GM12891 (cell line): ENCODE data around the gene ARHGEF28.

ENCODE experiments used
- POLR2A ChIP-seq: IDR thresholded peaks from 2 replicates; pipeline ENCODE4 v1.6.1; 2011; ENCODE audit warnings: low read depth, low read length, control low read depth
- POLR2AphosphoS5 ChIP-seq: IDR thresholded peaks from 2 replicates; pipeline ENCODE4 v1.6.1; 2011; ENCODE audit warnings: low read depth, low read length, control low read depth
- SPI1 ChIP-seq: IDR thresholded peaks from 2 replicates; pipeline ENCODE4 v1.6.1; 2011; ENCODE audit warnings: low read depth, low read length, control low read depth
- TAF1 ChIP-seq: IDR thresholded peaks from 2 replicates; pipeline ENCODE4 v1.6.1; 2011; ENCODE audit warnings: low read depth, low read length, control low read depth

DNA sequence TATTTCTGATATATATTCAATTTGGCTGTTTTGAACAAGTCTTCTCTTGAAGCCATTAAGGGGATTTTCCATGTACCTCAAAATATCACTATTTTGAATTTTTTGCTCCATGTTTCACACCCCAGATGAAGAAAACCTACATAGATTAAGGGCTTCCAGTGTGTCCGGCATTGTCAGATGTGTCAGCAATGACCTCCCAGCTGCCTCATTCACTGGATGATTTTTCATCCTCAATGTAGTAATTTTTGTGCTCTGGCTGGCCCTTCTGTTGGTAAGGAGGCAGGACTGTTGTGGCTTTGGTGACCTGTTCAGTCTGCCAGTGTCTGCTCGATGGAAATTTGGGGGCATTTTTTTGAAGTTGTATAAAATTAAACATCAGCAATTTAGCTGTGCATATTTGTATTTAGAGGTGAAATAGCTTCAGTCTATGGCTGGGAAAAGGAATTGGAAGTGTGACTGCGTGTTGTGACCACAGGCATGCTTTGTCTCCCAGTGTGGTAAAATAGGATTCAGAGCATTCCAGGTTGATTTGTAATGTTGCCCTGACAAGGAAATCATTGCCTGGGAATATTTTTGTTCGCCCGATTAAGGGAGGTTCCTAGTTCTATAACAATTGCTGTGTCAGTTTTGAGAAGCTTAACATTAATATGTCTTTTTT lies 312.4 kb downstream of the ARHGEF28 start:
- TF ChIP-seq TAF1 = no peak
- TF ChIP-seq POLR2AphosphoS5 = no peak
- no peak for TF ChIP-seq POLR2A
- no peak for TF ChIP-seq SPI1
